Gastroesophageal sphincter (tissue), 4 donors: ENCODE data around the gene WRAP53. TPM values are rescaled to one million over a fixed set of nuclear protein-coding genes. Genes with fewer than 3 reads are reported as not detected.

Experiments
- ATAC-seq: fragments of 150-250 bp; one replicate; pipeline ENCODE4 v1.9.1; 2016; ENCODE audit warnings: mild to moderate bottlenecking, moderate library complexity
- H3K27ac ChIP-seq, 4 donors: fragments of 200-600 bp; sonication (generic) in 3 of 4; 1 replicate in 3 of 4; 2 replicates in 1 of 4; pipeline ENCODE4 v1.5.1; 2016 to 2019
- H3K27me3 ChIP-seq: fragments of 200-600 bp; sonication (generic); one replicate; pipeline ENCODE4 v1.5.1; 2019
- H3K36me3 ChIP-seq, 2 donors: fragments of 200-600 bp; sonication (generic); one replicate each; pipeline ENCODE4 v1.5.1; 2019; ENCODE audit warnings: control low read depth in 1 of 2
- H3K4me1 ChIP-seq, 3 donors: fragments of 200-600 bp; sonication (generic); 1 replicate in 2 of 3; 2 replicates in 1 of 3; pipeline ENCODE4 v1.5.1; 2016 to 2019; ENCODE audit warnings: control low read depth in 2 of 3
- H3K4me3 ChIP-seq, 2 donors: fragments of 200-600 bp; sonication (generic); one replicate each; pipeline ENCODE4 v1.5.1; 2019; ENCODE audit warnings: mild to moderate bottlenecking in 1 of 2, moderate library complexity in 1 of 2
- H3K9me3 ChIP-seq, 3 donors: fragments of 200-600 bp; sonication (generic); one replicate each; pipeline ENCODE4 v1.5.1; 2017 to 2019; ENCODE audit warnings: control low read depth in 2 of 3
- CTCF ChIP-seq, 4 experiments: fragments of 200-600 bp in 2 of 4; fragments of 450-650 bp in 2 of 4; sonication (generic) in 1 of 4; IDR thresholded peaks; one replicate each; pipeline ENCODE4 v1.5.1; 2017 to 2019; ENCODE audit warnings: antibody characterized with exemption in 4 of 4, mild to moderate bottlenecking in 2 of 4, moderate library complexity in 2 of 4
- EP300 ChIP-seq: sonication (generic); formaldehyde crosslinking; IDR thresholded peaks from one replicate; pipeline ENCODE4 v1.6.1; 2017; ENCODE audit warnings: antibody characterized with exemption, mild to moderate bottlenecking
- POLR2A ChIP-seq, 2 donors: fragments of 450-650 bp; IDR thresholded peaks; one replicate each; pipeline ENCODE4 v1.6.1; 2017; ENCODE audit warnings: antibody characterized with exemption in 2 of 2, mild to moderate bottlenecking in 2 of 2, moderate library complexity in 1 of 2
- POLR2AphosphoS5 ChIP-seq: sonication (generic); formaldehyde crosslinking; IDR thresholded peaks from one replicate; pipeline ENCODE4 v1.6.1; 2017; ENCODE audit warnings: antibody characterized with exemption
- WGBS, 2 donors: methylation state at CpG; one replicate each; pipeline ENCODE4 v1.1.5; 2018; ENCODE audit warnings: low coverage in 1 of 2; 5-methylcytosine and 5-hydroxymethylcytosine counted together
- total RNA-seq, 4 donors: library from RNA; depleted of rRNA; stranded (reverse); fragments of >200 nt; gene quantifications; one replicate each; pipeline ENCODE4 v1.1.0, GENCODE V29; 2016

The WRAP53 gene
- total RNA-seq, 4 donors from 2014 or later, result 2.8 to 4.7 (median 3.9) TPM

- no peak for TF ChIP-seq POLR2A (IDR thresholded peaks at IDR 0.05)
- no peak for TF ChIP-seq EP300
- TF ChIP-seq POLR2AphosphoS5, result no peak
- TF ChIP-seq CTCF (IDR thresholded peaks at IDR 0.05), result no peak
- H3K36me3 ChIP-seq, result peaks cover 0 to 8% of the 10 kb centered on the region in 2 donors
Measured at GRCh38 chr17:7707446-7707845, 19.2 kb downstream of the WRAP53 start.

DNA sequence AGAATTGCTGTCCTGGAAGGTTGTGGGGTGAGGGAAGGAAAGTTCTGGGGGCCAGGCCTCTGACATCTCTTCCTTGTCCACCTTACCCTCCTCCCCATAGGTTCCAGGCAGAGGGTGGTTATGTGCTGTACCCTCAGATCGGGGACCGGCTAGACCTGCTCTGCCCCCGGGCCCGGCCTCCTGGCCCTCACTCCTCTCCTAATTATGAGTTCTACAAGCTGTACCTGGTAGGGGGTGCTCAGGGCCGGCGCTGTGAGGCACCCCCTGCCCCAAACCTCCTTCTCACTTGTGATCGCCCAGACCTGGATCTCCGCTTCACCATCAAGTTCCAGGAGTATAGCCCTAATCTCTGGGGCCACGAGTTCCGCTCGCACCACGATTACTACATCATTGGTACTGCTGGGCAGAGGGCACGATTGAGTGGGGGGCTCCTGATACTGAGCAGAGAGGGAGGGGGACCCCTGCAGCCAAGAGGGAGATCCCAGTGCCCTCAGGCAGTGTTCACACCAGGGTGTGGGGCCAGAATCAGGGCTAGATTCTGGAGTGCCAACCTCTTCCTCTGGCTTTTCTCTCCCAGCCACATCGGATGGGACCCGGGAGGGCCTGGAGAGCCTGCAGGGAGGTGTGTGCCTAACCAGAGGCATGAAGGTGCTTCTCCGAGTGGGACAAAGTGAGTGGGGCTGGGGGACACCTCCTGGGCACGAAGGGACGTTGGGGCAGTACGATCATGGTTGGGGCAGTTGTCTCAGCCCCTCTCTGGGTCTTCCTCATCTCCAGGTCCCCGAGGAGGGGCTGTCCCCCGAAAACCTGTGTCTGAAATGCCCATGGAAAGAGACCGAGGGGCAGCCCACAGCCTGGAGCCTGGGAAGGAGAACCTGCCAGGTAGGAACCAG, 19.8 kb downstream of the WRAP53 start:
- H3K27ac ChIP-seq, result no peak overlapping the region
- H3K27me3 ChIP-seq, result peaks cover 100% of the 10 kb centered on the region
- no peak overlapping the region for H3K4me3 ChIP-seq
- H3K9me3 ChIP-seq, result no peaks in the 10 kb centered on the region
- TF ChIP-seq EP300 (no peak), POLR2A (IDR thresholded peaks at IDR 0.05) (no peak), CTCF (IDR thresholded peaks at IDR 0.05) (no peak), POLR2AphosphoS5 (no peak)
- peaks cover 0 to 2% of the 10 kb centered on the region in 2 donors for H3K36me3 ChIP-seq
- 75% methylated on average over 4 of the region's 22 CpGs; no CpG with 5 or more reads in 1 of the 2 donors for WGBS, 2 donors
- H3K4me1 ChIP-seq, result peaks cover 0 to 25% (median 11%) of the 10 kb centered on the region in 3 donors
- no peak for ATAC-seq

More at GRCh38 chr17:7707446-7707845, 19.2 kb downstream of the WRAP53 start:
- no peak for ATAC-seq
- Histone ChIP-seq H3K9me3 (no peaks in the 10 kb centered on the region), H3K4me3 (no peak overlapping the region), H3K27ac (no peak overlapping the region), H3K4me1 (peaks cover 0 to 25% (median 11%) of the 10 kb centered on the region in 3 donors), H3K27me3 (peaks cover 100% of the 10 kb centered on the region)
- no CpG with 5 or more reads among the region's 9 CpGs for whole genome bisulfite sequencing, 2 donors

DNA sequence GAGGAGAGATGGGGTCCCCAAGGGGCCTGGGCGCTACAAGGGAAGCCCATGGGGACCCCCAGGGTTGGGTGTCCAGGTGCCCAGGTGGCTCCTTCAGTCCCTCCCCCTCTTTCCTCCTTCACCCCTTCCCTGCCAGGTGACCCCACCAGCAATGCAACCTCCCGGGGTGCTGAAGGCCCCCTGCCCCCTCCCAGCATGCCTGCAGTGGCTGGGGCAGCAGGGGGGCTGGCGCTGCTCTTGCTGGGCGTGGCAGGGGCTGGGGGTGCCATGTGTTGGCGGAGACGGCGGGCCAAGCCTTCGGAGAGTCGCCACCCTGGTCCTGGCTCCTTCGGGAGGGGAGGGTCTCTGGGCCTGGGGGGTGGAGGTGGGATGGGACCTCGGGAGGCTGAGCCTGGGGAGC, 20.8 kb downstream of the WRAP53 start:
- Histone ChIP-seq H3K4me3 (no peak overlapping the region), H3K9me3 (no peaks in the 10 kb centered on the region), H3K36me3 (no peaks in the 10 kb centered on the region), H3K27me3 (peaks cover 99% of the 10 kb centered on the region), H3K27ac (no peak overlapping the region), H3K4me1 (peaks cover 0 to 20% (median 11%) of the 10 kb centered on the region in 3 donors)
- WGBS, 2 donors, result no CpG with 5 or more reads among the region's 11 CpGs
- no peak for ATAC-seq
- TF ChIP-seq EP300, result no peak
- TF ChIP-seq POLR2A (IDR thresholded peaks at IDR 0.05), result no peak

DNA sequence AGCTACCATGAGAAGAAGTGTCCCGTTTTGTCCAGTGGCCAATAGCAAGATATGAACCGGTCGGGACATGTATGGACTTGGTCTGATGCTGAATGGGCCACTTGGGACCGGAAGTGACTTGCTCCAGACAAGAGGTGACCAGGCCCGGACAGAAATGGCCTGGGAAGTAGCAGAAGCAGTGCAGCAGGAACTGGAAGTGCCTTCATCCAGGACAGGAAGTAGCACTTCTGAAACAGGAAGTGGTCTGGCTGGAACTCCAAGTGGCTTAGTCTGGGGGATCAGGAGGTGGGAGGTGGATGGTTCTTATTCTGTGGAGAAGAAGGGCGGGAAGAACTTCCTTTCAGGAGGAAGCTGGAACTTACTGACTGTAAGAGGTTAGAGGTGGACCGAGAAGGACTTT, 22.0 kb downstream of the WRAP53 start:
- Histone ChIP-seq H3K4me1 (peaks cover 0 to 7% (median 2%) of the 10 kb centered on the region in 3 donors), H3K36me3 (no peaks in the 10 kb centered on the region), H3K4me3 (no peak overlapping the region), H3K27ac (no peak overlapping the region), H3K27me3 (peaks cover 99% of the 10 kb centered on the region), H3K9me3 (no peaks in the 10 kb centered on the region)
- WGBS, 2 donors, result 56 to 73% methylated on average over 3 of the region's 7 CpGs
- TF ChIP-seq POLR2AphosphoS5, result no peak
- no peak for TF ChIP-seq CTCF (IDR thresholded peaks at IDR 0.05)
- no peak for TF ChIP-seq POLR2A (IDR thresholded peaks at IDR 0.05)
- no peak for TF ChIP-seq EP300
- no peak for ATAC-seq

- Histone ChIP-seq H3K27me3 (peaks cover 99% of the 10 kb centered on the region), H3K9me3 (no peaks in the 10 kb centered on the region), H3K36me3 (no peaks in the 10 kb centered on the region), H3K27ac (no peak overlapping the region), H3K4me1 (peaks cover 0 to 3% (median under 1%) of the 10 kb centered on the region in 3 donors), H3K4me3 (no peak overlapping the region)
- 60 to 70% methylated on average over 1 to 5 of the region's 7 CpGs for WGBS, 2 donors
- no peak for TF ChIP-seq POLR2AphosphoS5
- TF ChIP-seq CTCF (IDR thresholded peaks at IDR 0.05), result no peak
- TF ChIP-seq EP300, result no peak
- no peak for TF ChIP-seq POLR2A (IDR thresholded peaks at IDR 0.05)
- no peak for ATAC-seq
Measured at GRCh38 chr17:7711051-7711755, 22.9 kb downstream of the WRAP53 start.
